Lower lobe of right lung (tissue), 2 donors: Measurements from ENCODE around the gene BACH1. TPM values are rescaled to one million over a fixed set of nuclear protein-coding genes. Genes with fewer than 3 reads are reported as not detected.
A peak's percentile ranks its signal among the peaks of the same experiment; 100 is the strongest.
"Not testable (repeated sequence)": the region's sequence is repeated elsewhere in the genome, so short reads cannot be mapped to it uniquely, and the experiment has no call there.

ENCODE experiments used
- ATAC-seq, 2 donors: fragments of 200-7000 bp; cut with Tn5 transposase; one replicate each; pipeline ENCODE4 v1.9.1; 2020 to 2022; ENCODE audit warnings: mild to moderate bottlenecking in 2 of 2, moderate library complexity in 2 of 2
- DNase-seq: peaks from one replicate; pipeline ENCODE4 v3.0.0-alpha.2; 2020
- H3K27ac ChIP-seq: fragments of 200-600 bp; one replicate; pipeline ENCODE4 v1.8.0; 2022
- H3K27me3 ChIP-seq: fragments of 200-600 bp; one replicate; pipeline ENCODE4 v1.8.0; 2022; ENCODE audit warnings: low read depth
- H3K36me3 ChIP-seq: fragments of 200-600 bp; one replicate; pipeline ENCODE4 v1.8.0; 2022; ENCODE audit warnings: mild to moderate bottlenecking
- H3K4me1 ChIP-seq: fragments of 200-600 bp; one replicate; pipeline ENCODE4 v1.8.0; 2022
- H3K4me3 ChIP-seq: fragments of 200-600 bp; one replicate; pipeline ENCODE4 v1.8.0; 2022; ENCODE audit warnings: mild to moderate bottlenecking
- H3K9me3 ChIP-seq: fragments of 200-600 bp; one replicate; pipeline ENCODE4 v1.8.0; 2022
- CTCF ChIP-seq: fragments of 200-600 bp; IDR thresholded peaks from one replicate; pipeline ENCODE4 v1.8.0; 2022; ENCODE audit warnings: antibody characterized with exemption, mild to moderate bottlenecking
- intact Hi-C: fragments of 100-400 bp; cut with DNase I; formaldehyde crosslinking; loops from one replicate; pipeline ENCODE4 v1.11.0; 2022
- long read RNA-seq: library from polyadenylated mRNA; unstranded; transcript quantifications from one replicate; pipeline ENCODE4 v2.0.0, GENCODE V29; 2021
- total RNA-seq: library from RNA; stranded (reverse); fragmentation: NEBNext Ultra II Directional; extraction: Animal tissue kit (Norgen Biotek cat#: 25700); gene quantifications from one replicate; pipeline ENCODE4 v1.2.1, GENCODE V29; 2021
- donor health status: DM: no; HTN: yes; CAD: no; lungs with severe emphysema.

BACH1 gene
- total RNA-seq: 148 TPM
- long read RNA-seq, full-length matches to known transcripts: 23 of 74 reads
- long read RNA-seq, partial matches to known transcripts: 40 of 74 reads
- long read RNA-seq, other reads (novel, unspliced or antisense): 11 of 74 reads

GRCh38 chr21:29298348-29299045 lies at the start of gene BACH1:
BACH1 (plus strand) TSS chr21:29298922; CDS start chr21:29321281, 22,359 bp downstream.
- Histone ChIP-seq H3K4me3 (peak within 1 kb of the TSS; percentile 81), H3K9me3 (no peaks in the 10 kb centered on the region), H3K4me1 (peaks cover 43% of the 10 kb centered on the region), H3K27me3 (no peaks in the 10 kb centered on the region), H3K27ac (peak within 1 kb of the TSS; percentile 93), H3K36me3 (no peaks in the 10 kb centered on the region)
- peak; percentile 95 for DNase-seq
- peak; percentile 89 to 94 for ATAC-seq
- TF ChIP-seq CTCF: peak; percentile 51
- intact Hi-C loops: no loop called here

GRCh38 chr21:29249289-29249688 lies 49.4 kb upstream of the BACH1 start:
- H3K27ac ChIP-seq, ATAC-seq, H3K4me3 ChIP-seq, intact Hi-C loops, H3K36me3 ChIP-seq, H3K4me1 ChIP-seq, H3K27me3 ChIP-seq, DNase-seq: not testable (repeated sequence)
- H3K9me3 ChIP-seq: peaks cover 12% of the 10 kb centered on the region

GRCh38 chr21:29250636-29251035 lies 48.1 kb upstream of the BACH1 start:
- Histone ChIP-seq H3K4me3 (no peak overlapping the region), H3K9me3 (peaks cover 16% of the 10 kb centered on the region), H3K36me3 (no peaks in the 10 kb centered on the region), H3K27ac (no peak overlapping the region), H3K27me3 (no peaks in the 10 kb centered on the region), H3K4me1 (no peaks in the 10 kb centered on the region)
- ATAC-seq: peak; percentile 12 to 39
- no peak for TF ChIP-seq CTCF
- DNase-seq: no peak
- intact Hi-C loops: no loop called here

GRCh38 chr21:29253861-29254260 lies 44.9 kb upstream of the BACH1 start:
- H3K9me3 ChIP-seq: peaks cover 16% of the 10 kb centered on the region

GRCh38 chr21:29254550-29254949 lies 44.2 kb upstream of the BACH1 start:
- H3K36me3 ChIP-seq: no peaks in the 10 kb centered on the region
- H3K4me1 ChIP-seq: peaks cover 16% of the 10 kb centered on the region
- no peak for ATAC-seq
- intact Hi-C loops: no loop called here
- no peak for DNase-seq
- peaks cover 16% of the 10 kb centered on the region for H3K9me3 ChIP-seq
- no peaks in the 10 kb centered on the region for H3K27me3 ChIP-seq
- no peak overlapping the region for H3K27ac ChIP-seq
- no peak for TF ChIP-seq CTCF
- H3K4me3 ChIP-seq: no peak overlapping the region

More at GRCh38 chr21:29253861-29254260, 44.9 kb upstream of the BACH1 start:
- H3K27me3 ChIP-seq, H3K27ac ChIP-seq, ATAC-seq, DNase-seq, H3K4me3 ChIP-seq, intact Hi-C loops, H3K36me3 ChIP-seq: not testable (repeated sequence)
- peaks cover 11% of the 10 kb centered on the region for H3K4me1 ChIP-seq

GRCh38 chr21:29256126-29256910 lies 42.4 kb upstream of the BACH1 start:
- Histone ChIP-seq H3K4me1 (peaks cover 16% of the 10 kb centered on the region), H3K9me3 (peaks cover 16% of the 10 kb centered on the region), H3K36me3 (no peaks in the 10 kb centered on the region), H3K4me3 (no peak overlapping the region), H3K27ac (no peak overlapping the region), H3K27me3 (no peaks in the 10 kb centered on the region)
- ATAC-seq: no peak
- intact Hi-C loops: no loop called here
- TF ChIP-seq CTCF: no peak
- DNase-seq: no peak
